ENCODE data around the gene ACE2. TPM values are rescaled to one million over a fixed set of nuclear protein-coding genes. Genes with fewer than 3 reads are reported as not detected.
A peak's percentile ranks its signal among the peaks of the same experiment; 100 is the strongest.

ACE2 gene
- total and polyA plus RNA-seq, 9 of the 15 experiments (the other 6 are each of a cell fraction or from before 2014, with no cell fraction given) = 0.03 to 0.09 (median 0.07) TPM; not detected in 6

- no peaks in the 10 kb centered on the region for H3K79me2 ChIP-seq (ENCODE audit: control insufficient read depth, insufficient read depth, low read length)
- H3K9ac ChIP-seq (ENCODE audit: insufficient read depth in 1 of 2, low read depth in 2 of 2, low read length in 2 of 2) = no peak overlapping the region
- no peaks in the 10 kb centered on the region for H3K27me3 ChIP-seq (ENCODE audit: control insufficient read depth in 2 of 2, insufficient read depth in 2 of 2, low read length in 2 of 2)
- no peaks in the 10 kb centered on the region for H3K9me3 ChIP-seq (replicated peaks; ENCODE audit: control insufficient read depth, insufficient read depth, low read depth, low read length)
- H2AFZ ChIP-seq (ENCODE audit: low read depth, low read length) = peak overlapping the region; percentile 34; the same call in 1 of the 2 replicates
- peaks cover 0 to 40% of the 10 kb centered on the region in 2 experiments for H3K4me1 ChIP-seq (replicated peaks in 1 of 2; ENCODE audit: control insufficient read depth in 2 of 2, insufficient read depth in 2 of 2, low read length in 2 of 2)
- H3K9me1 ChIP-seq (ENCODE audit: control insufficient read depth, insufficient read depth, low read length) = no peaks in the 10 kb centered on the region
- in situ Hi-C loops (cut with MboI) = no loop called here
- H3K27ac ChIP-seq (ENCODE audit: extremely low read depth, low read depth, low read length) = no peak overlapping the region
- WGBS (ENCODE audit: insufficient coverage, low coverage, missing lambda C conversion rate) = 25% methylated on average over 3 of the region's 4 CpGs
- no peaks in the 10 kb centered on the region for H4K20me1 ChIP-seq (replicated peaks; ENCODE audit: control insufficient read depth, insufficient read depth, low read length)
- DNase-seq (ENCODE audit: extremely low read depth in 1 of 4, low spot score in 3 of 4) = no peak
- ATAC-seq = peak; percentile 21; the same call in 2 of the 3 replicates
- ChIA-PET CTCF (ENCODE audit: low intra/inter-chr PET ratio) (no interaction called here), POLR2A (interaction anchor here (0.8 to 1.0 kb wide), 2 partner anchors 11 to 12 kb away, joined by 3 read pairs; partner anchors contain the start of gene BMX)
- BruUV-seq (replicated peaks) = no TSS peak
- no peak for FAIRE-seq
- H3K36me3 ChIP-seq (ENCODE audit: control insufficient read depth, insufficient read depth, low read length) = no peaks in the 10 kb centered on the region
- TF ChIP-seq ELF2 (CRISPR knock-in tag; IDR thresholded peaks at IDR 0.05) (no peak), RBM22 (IDR thresholded peaks at IDR 0.05; ENCODE audit: low read depth, low read length, poor library complexity, severe bottlenecking) (no peak), SRSF1 (IDR thresholded peaks at IDR 0.05; ENCODE audit: low read depth, low read length) (no peak), ZNF408 (CRISPR knock-in tag; IDR thresholded peaks at IDR 0.05; ENCODE audit: low read depth) (no peak), JUND (IDR thresholded peaks at IDR 0.05; ENCODE audit: borderline replicate concordance, low read depth, low read length) (peak; percentile 7; the same call in 1 of the 2 replicates), JUND (tag; IDR thresholded peaks at IDR 0.05; ENCODE audit: borderline replicate concordance, low read depth, low read length) (0 out of 3 replicates have a peak, but pooled peaks have one; percentile 5), NFE2 (IDR thresholded peaks at IDR 0.05; ENCODE audit: low read depth) (0 out of 2 replicates have a peak, but pooled peaks have one; percentile 14), HDAC3 (IDR thresholded peaks at IDR 0.05; ENCODE audit: borderline replicate concordance, partially characterized antibody) (no peak), FOSL1 (tag; conservative IDR thresholded peaks at IDR 0.05) (peak; percentile 74)
- intact Hi-C loops (cut with micrococcal nuclease) = no loop called here
- H3K4me3 ChIP-seq = no peak overlapping the region
- peak overlapping the region; percentile 21; the same call in 1 of the 2 replicates for H3K4me2 ChIP-seq (ENCODE audit: insufficient read depth, low read length)
These were observed 88.3 kb downstream of the ACE2 start for GRCh38 chrX:15512401-15512965.
